ENCODE measurements around the gene ZNF311.
"Not testable (repeated sequence)": the region's sequence is repeated elsewhere in the genome, so short reads cannot be mapped to it uniquely, and the experiment has no call there.

The ZNF311 gene

GRCh38 chr6:28977341-28978132 is 27.6 kb downstream of the ZNF311 start:
- TF ChIP-seq CTCF (conservative IDR thresholded peaks at IDR 0.05) = no peak
- peak overlapping the region; percentile 70 for H3K27ac ChIP-seq

DNA sequence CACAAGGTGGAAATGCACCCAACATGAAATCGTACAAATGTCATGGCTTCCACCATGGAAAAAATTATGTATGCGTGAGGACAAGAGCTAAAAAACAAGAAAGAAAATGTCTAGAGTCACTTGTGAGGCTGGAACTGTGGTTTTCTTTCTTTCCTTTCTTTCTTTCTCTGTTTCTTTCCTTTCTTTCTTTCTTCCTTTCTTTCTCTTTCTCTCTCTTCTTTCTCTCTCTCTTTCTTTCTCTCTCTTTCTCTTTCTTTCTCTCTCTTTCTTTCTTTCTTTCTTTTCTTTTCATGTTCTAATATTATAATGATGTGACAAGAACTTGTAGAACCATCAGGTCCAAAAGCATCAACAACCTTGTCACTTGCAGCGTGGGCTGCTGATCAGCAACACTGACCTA is 28.4 kb downstream of the ZNF311 start:
- no peak for TF ChIP-seq CTCF (conservative IDR thresholded peaks at IDR 0.05)
- H3K27ac ChIP-seq = no peak overlapping the region; the same call in 1 of the 2 replicates

- no peak for TF ChIP-seq CTCF (conservative IDR thresholded peaks at IDR 0.05)
- H3K27ac ChIP-seq = no peak overlapping the region
Measured at GRCh38 chr6:28974505-28974904, 30.6 kb downstream of the ZNF311 start.

DNA sequence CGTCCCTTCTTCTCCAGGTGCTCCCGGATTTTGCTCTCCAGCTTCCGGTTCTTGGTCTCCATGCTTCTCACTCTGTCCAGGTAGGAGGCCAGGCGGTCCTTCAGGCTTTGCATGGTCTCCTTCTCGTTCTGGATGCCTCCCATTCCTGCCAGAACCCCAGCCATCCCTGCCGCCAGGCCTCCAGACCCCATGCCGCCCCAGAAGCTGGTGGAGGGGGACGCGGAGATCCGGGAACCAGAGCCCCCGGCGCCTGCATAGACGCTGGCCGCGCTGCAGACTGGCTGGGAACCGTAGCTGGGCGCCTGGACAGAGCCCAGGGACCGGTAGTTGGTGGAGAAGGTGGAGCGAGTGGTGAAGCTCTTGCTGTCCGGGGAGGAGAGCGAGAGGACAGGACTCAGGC is 35.1 kb downstream of the ZNF311 start:
- H3K27ac ChIP-seq = not testable (repeated sequence)

DNA sequence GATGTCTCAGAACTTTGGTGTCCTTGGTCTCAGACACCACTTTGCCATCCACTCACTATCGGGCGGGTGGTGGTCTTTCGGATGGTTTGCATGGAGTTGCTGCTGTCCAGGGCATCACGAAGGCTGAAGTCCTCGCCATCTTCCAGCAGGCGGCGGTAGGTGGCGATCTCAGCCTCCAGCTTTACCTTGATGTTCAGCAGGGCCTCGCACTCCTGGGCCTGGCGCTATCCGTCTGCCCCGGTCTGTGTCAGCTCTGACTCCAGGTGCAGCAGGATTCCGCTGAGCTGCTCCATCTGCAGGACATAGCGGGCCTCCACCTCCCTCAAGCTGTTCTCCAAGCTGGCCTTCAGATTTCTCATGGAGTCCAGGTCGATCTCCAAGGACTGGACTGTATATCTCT is 36.0 kb downstream of the ZNF311 start:
- no peak for TF ChIP-seq CTCF (conservative IDR thresholded peaks at IDR 0.05)
- no peak overlapping the region for H3K27ac ChIP-seq

DNA sequence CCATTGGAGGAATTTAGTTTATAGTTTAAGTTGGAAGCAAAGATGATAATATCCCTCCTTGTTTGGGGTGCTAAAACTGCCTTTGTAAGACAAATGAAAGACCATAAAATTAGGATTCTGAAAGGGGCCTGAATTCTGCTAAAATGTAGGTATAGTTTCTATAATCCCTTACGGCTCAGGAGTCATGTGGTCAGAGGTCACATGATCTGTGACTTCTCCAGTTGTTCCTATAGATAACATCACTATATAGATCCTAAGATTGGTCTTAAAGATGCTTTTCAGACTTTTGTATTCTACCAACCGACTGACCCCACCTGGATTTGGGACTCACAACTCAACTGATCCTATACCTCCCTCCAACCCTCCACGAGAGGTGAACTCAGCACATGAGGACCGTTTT is 36.6 kb downstream of the ZNF311 start:
- no peak for TF ChIP-seq CTCF (conservative IDR thresholded peaks at IDR 0.05)
- H3K27ac ChIP-seq = no peak overlapping the region

GRCh38 chr6:28965706-28966105 is 39.4 kb downstream of the ZNF311 start:
- H3K27ac ChIP-seq = no peak overlapping the region
- TF ChIP-seq CTCF (conservative IDR thresholded peaks at IDR 0.05) = no peak

GRCh38 chr6:28960846-28961500 is 44.1 kb downstream of the ZNF311 start:
- no peak for TF ChIP-seq CTCF (conservative IDR thresholded peaks at IDR 0.05)
- H3K27ac ChIP-seq = no peak overlapping the region

DNA sequence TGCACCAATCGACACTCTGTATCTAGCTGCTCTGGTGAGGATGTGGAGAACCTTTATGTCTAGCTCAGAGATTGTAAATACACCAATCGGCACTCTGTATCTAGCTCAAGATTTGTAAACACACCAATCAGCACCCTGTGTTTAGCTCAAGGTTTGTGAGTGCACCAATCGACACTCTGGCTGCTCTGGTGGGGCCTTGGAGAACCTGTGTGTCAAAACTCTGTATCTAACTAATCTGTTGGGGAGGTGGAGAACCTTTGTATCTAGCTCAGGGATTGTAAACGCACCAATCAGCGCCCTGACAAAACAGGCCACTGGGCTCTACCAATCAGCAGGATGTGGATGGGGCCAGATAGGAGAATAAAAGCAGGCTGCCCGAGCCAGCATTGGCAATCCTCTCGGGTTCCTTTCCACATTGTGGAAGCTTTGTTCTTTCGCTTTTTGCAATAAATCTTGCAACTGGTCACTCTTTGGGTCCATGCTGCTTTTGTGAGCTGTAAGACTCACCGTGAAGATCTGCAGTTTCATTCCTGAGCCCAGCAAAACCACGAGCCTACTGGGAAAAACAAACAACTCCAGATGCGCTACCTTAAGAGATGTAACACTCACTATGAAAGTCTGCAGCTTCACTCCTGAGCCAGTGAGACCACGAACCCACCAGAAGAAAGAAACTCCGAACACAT is 46.4 kb downstream of the ZNF311 start:
- H3K27ac ChIP-seq = not testable (repeated sequence)

DNA sequence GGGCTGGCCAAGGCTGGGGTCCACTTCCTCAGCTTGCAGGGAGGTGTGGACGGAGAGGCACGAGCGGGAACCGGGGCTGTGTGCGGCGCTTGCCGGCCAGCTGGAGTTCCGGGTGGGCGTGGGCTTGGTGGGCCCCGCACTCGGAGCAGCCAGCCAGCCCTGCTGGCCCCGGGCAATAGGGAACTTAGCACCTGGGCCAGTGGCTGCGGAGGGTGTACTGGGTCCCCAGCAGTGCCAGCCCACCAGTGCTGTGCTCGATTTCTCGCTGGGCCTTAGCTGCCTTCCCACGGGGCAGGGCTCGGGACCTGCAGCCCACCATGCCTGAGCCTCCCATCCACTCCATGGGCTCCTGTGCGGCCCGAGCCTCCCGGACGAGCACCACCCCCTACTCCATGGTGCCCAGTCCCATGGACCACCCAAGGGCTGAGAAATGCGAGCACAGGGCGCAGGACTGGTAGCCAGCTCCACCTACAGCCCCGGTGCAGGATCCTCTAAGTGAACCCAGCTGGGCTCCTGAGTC is 47.3 kb downstream of the ZNF311 start:
- H3K27ac ChIP-seq = not testable (repeated sequence)
